ENCODE results near the gene MVB12B. TPM values are rescaled to one million over a fixed set of nuclear protein-coding genes. Genes with fewer than 3 reads are reported as not detected.

The MVB12B gene
- total RNA-seq, 1 experiment from 2014 or later = 10.9 TPM

- H3K4me3 ChIP-seq (replicated peaks in 1 of 2; ENCODE audit: low read depth in 1 of 2, low read length in 2 of 2) = peak overlapping the region; percentile 31 to 57
- BruUV-seq (replicated peaks) = no TSS peak
- H3K9ac ChIP-seq (ENCODE audit: low read length) = peak overlapping the region; percentile 46; the same call in 1 of the 2 replicates
- RAD21 ChIA-PET (ENCODE audit: low non-redundant PET in 1 of 2, low total read pairs in 2 of 2, uncharacterized antibody in 2 of 2, unreplicated experiment in 2 of 2) = interaction anchor here (1.0 to 1.3 kb wide), 3 partner anchors 59 to 282 kb away, joined by 3 to 5 read pairs (median 3); no protein-coding TSS in a partner anchor
- no peaks in the 10 kb centered on the region for H3K9me2 ChIP-seq (ENCODE audit: insufficient read depth)
- no peaks in the 10 kb centered on the region for H4K20me1 ChIP-seq (ENCODE audit: insufficient read depth)
- CTCF ChIA-PET = interaction anchor here (0.7 to 4.3 kb wide), 13 partner anchors 8 to 1091 kb away, joined by 3 to 84 read pairs (median 4); no protein-coding TSS in a partner anchor
- H3K79me2 ChIP-seq (ENCODE audit: insufficient read depth, low read length) = no peaks in the 10 kb centered on the region
- no peaks in the 10 kb centered on the region for H3K36me3 ChIP-seq (ENCODE audit: control insufficient read depth in 1 of 2, insufficient read depth in 2 of 2, low read length in 2 of 2)
- no peaks in the 10 kb centered on the region for H3K9me3 ChIP-seq (ENCODE audit: control insufficient read depth in 1 of 2, insufficient read depth in 1 of 2, low read depth in 1 of 2, low read length in 2 of 2)
- POLR2A ChIA-PET = no interaction called here
- peak overlapping the region; percentile 89 for H3K4me2 ChIP-seq (ENCODE audit: low read length)
- intact Hi-C loops (cut with micrococcal nuclease) = loop anchor here (1.0 to 10.0 kb wide), 3 partner anchors 59 to 354 kb away; no protein-coding TSS in a partner anchor
- peak; percentile 50 for TF ChIP-seq RAD21 (IDR thresholded peaks at IDR 0.05; ENCODE audit: low read depth)
- peak; percentile 81 to 99 (median 91) for TF ChIP-seq CTCF (IDR thresholded peaks at IDR 0.05 in 2 of 3, conservative IDR thresholded peaks at IDR 0.05 in 1 of 3; ENCODE audit: borderline replicate concordance in 1 of 3, insufficient read depth in 1 of 3, low read depth in 2 of 3, low read length in 2 of 3)
- no peak for TF ChIP-seq ELF1 (IDR thresholded peaks at IDR 0.05; ENCODE audit: borderline replicate concordance, low read depth)
- no peak overlapping the region for H3K27ac ChIP-seq (ENCODE audit: low read depth, low read length)
- H3K4me1 ChIP-seq (ENCODE audit: control insufficient read depth in 1 of 2, insufficient read depth in 2 of 2, low read length in 2 of 2) = peaks cover 0 to 13% of the 10 kb centered on the region in 2 experiments; a peak in 1 of 4 replicates
- H3K27me3 ChIP-seq (ENCODE audit: insufficient read depth, low read length) = no peaks in the 10 kb centered on the region
- H2AFZ ChIP-seq (ENCODE audit: low read depth, low read length, poor library complexity, severe bottlenecking) = no peak overlapping the region
- DNase-seq (ENCODE audit: low read depth, low spot score) = no peak
- peak; percentile 74 for ATAC-seq
These were observed 172.6 kb downstream of the MVB12B start for GRCh38 chr9:126499005-126499910.

Measured in HCT116 (cell line).